ENCODE data around the gene MPL.
"Not testable (repeated sequence)": the region's sequence is repeated elsewhere in the genome, so short reads cannot be mapped to it uniquely, and the experiment has no call there.

Gene MPL

DNA sequence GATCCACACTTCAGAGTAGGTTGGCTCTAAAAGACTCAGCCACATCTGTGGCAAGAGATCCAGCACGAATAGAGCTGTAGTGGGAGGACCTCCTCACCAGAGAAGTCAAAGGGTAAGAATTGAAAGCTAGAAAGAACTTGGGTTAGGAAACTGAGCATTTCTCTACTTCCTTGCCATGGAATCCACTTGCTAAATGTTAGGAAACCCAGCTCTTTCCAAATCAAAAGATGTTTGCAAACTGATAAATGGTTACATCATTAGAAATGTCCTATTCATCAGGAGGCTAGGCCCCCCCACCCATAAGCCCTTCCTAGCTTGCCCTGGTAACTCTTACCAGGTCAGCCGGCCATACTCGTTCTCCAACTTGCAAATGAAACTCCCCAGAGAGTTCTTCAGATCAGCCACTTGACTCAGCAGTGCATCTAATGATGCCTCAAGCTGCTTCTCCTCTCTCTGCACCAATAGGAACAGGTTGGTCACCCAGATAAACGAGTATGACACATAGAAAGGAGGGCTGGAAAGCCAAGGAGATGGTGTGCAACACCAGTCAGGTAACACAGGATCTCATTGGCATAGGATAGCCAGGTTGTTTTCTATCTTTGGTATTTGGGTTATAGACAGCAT is 50.5 kb downstream of the MPL start:
- peaks cover 45% of the 10 kb centered on the region for H3K36me3 ChIP-seq (ENCODE audit: control insufficient read depth, insufficient read depth, low read length)
- no peak for DNase-seq
- no peak overlapping the region for H3K27ac ChIP-seq (ENCODE audit: insufficient read depth, low read length, poor library complexity, severe bottlenecking)
- H3K27me3 ChIP-seq (replicated peaks; ENCODE audit: control insufficient read depth, insufficient read depth, low read length, poor library complexity, severe bottlenecking), result no peaks in the 10 kb centered on the region
- H3K9me3 ChIP-seq (ENCODE audit: control insufficient read depth, low read length), result no peaks in the 10 kb centered on the region
- peaks cover 16% of the 10 kb centered on the region for H3K4me1 ChIP-seq (ENCODE audit: control insufficient read depth, insufficient read depth, low read length, poor library complexity, severe bottlenecking)
- H3K4me3 ChIP-seq (ENCODE audit: insufficient read depth, low read depth, low read length, poor library complexity, severe bottlenecking), result no peak overlapping the region

DNA sequence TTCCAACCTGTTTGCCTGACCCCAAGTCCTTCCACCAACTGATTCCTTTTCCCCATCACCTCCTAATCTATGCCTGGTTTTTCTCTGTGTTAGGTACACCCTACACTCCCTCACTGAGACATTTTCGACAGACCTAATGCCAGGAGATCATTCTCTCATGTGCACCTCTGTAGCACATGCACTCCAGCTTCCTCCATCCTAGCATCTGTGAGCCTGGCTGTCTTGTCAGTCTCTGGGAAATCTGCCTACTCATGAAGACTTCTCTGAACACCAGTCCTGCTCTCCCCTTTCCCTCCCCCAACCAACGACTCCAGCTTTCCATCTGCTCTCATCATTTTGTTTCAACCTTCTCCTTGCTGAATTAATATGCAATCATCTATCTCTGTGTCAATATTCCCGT is 51.0 kb downstream of the MPL start:
- Histone ChIP-seq H3K27me3 (replicated peaks; ENCODE audit: control insufficient read depth, insufficient read depth, low read length, poor library complexity, severe bottlenecking) (no peaks in the 10 kb centered on the region), H3K9me3 (ENCODE audit: control insufficient read depth, low read length) (no peaks in the 10 kb centered on the region), H3K4me1 (ENCODE audit: control insufficient read depth, insufficient read depth, low read length, poor library complexity, severe bottlenecking) (peaks cover 16% of the 10 kb centered on the region), H3K36me3 (ENCODE audit: control insufficient read depth, insufficient read depth, low read length) (peaks cover 39% of the 10 kb centered on the region), H3K4me3 (ENCODE audit: insufficient read depth, low read depth, low read length, poor library complexity, severe bottlenecking) (peak overlapping the region; percentile 93), H3K27ac (ENCODE audit: insufficient read depth, low read length, poor library complexity, severe bottlenecking) (peak overlapping the region; percentile 77)
- DNase-seq, result no peak

DNA sequence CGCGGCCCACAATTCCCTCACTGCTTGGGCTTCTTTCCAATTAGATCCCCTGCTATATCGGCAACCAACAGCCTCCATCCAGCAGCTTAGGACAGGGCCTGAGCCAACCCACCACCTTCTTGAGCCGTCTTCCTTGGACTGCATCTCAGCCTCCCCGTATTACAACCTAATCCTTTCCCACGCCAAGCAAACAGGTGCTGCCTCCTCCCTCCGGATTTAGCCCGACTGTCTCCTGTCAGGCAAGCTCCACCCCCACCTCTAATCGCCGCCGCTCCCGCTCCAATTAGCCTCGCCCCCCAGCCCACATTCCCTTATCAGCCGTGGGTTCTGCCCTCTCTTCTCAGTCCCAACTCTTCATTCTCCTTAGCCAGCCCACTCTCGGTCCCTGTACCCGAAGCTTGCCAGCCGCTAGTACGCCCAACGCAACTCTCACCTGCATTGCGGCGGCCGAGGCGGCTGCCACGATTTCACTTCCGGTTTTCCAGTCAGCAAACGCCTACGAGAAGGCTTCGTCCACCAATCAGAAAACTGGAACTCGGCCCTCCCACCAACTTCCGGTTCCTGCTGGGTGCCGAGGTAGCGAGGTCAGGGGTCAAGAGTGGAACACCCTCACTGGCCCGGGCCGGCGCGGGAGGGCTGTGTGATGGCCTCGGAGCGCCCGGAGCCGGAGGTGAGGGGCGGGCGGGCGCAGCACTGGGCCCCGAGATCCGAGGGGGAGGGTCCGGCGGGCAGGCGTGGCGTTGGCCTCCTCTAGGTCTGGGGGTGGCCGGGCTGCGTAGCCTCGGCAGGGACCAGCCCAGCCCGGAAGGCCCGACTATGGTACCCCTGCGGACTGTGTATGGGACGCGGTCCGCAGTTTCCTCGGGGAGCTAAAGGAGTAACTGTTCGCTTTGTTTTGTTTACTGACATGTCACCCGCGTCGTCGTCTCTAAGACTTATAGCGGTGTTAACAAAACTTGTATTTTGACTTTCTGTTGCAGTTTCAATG is 52.0 kb downstream of the MPL start, which contains the start of the genes MED8 and SZT2:
MED8 (minus strand) TSS at position 475 of the 988 bp plus-strand sequence; CDS start at position 439, 36 bp downstream.
SZT2 (plus strand) TSS at position 574 of the 988 bp plus-strand sequence; CDS start at position 644, 70 bp downstream.
- H3K9me3 ChIP-seq (ENCODE audit: control insufficient read depth, low read length), result no peaks in the 10 kb centered on the region
- peak; percentile 84 to 90 (median 90) for DNase-seq
- peaks cover 29% of the 10 kb centered on the region for H3K36me3 ChIP-seq (ENCODE audit: control insufficient read depth, insufficient read depth, low read length)
- H3K27ac ChIP-seq (ENCODE audit: insufficient read depth, low read length, poor library complexity, severe bottlenecking), result peak within 1 kb of the TSS; percentile 77
- H3K4me3 ChIP-seq (ENCODE audit: insufficient read depth, low read depth, low read length, poor library complexity, severe bottlenecking), result peak within 1 kb of the TSS; percentile 93
- H3K27me3 ChIP-seq (replicated peaks; ENCODE audit: control insufficient read depth, insufficient read depth, low read length, poor library complexity, severe bottlenecking), result no peaks in the 10 kb centered on the region
- peaks cover 16% of the 10 kb centered on the region for H3K4me1 ChIP-seq (ENCODE audit: control insufficient read depth, insufficient read depth, low read length, poor library complexity, severe bottlenecking)

DNA sequence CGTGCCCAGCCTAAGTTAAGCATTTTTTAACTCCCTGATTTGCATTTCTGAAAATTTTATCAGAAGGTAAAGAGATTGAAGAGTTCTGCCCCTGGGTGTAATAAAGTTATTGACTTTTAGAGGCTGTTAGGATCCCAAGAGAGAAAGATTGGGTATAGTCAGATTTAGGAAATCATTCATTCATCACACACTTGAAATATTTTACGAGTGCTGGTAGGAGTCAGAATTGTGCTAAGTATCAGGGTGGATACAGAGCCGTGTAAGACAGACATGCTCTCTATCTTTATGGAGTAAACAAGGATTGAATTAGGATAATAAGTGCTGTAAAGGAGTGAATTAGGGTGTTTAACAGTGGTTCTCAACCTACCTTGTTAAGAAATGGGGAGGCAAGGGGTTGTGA is 55.1 kb downstream of the MPL start:
- Histone ChIP-seq H3K9me3 (ENCODE audit: control insufficient read depth, low read length) (no peaks in the 10 kb centered on the region), H3K4me1 (ENCODE audit: control insufficient read depth, insufficient read depth, low read length, poor library complexity, severe bottlenecking) (peaks cover 16% of the 10 kb centered on the region), H3K27ac (ENCODE audit: insufficient read depth, low read length, poor library complexity, severe bottlenecking) (no peak overlapping the region), H3K36me3 (ENCODE audit: control insufficient read depth, insufficient read depth, low read length) (peaks cover 13% of the 10 kb centered on the region), H3K27me3 (replicated peaks; ENCODE audit: control insufficient read depth, insufficient read depth, low read length, poor library complexity, severe bottlenecking) (no peaks in the 10 kb centered on the region), H3K4me3 (ENCODE audit: insufficient read depth, low read depth, low read length, poor library complexity, severe bottlenecking) (no peak overlapping the region)
- DNase-seq, result no peak

DNA sequence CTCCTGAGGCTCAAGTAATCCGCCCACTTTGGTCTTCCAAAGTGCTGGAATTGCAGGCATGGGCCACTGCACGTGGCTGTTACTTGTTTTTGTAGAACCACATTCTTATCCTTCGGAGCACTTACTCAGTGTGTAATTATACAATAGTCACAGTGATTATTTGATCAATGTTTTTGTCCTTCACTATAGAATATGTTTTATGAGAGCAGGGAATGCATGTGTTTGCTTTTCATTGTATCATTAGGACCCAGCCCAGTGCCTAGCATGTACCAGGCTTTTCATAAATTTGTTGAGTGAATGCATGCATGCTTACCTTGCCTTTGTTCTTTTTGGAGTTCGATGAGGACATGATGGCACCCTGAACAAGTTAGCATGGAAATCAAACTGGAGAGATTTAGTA is 57.9 kb downstream of the MPL start:
- Histone ChIP-seq H3K4me3 (ENCODE audit: insufficient read depth, low read depth, low read length, poor library complexity, severe bottlenecking) (no peak overlapping the region), H3K27ac (ENCODE audit: insufficient read depth, low read length, poor library complexity, severe bottlenecking) (no peak overlapping the region), H3K4me1 (ENCODE audit: control insufficient read depth, insufficient read depth, low read length, poor library complexity, severe bottlenecking) (peaks cover 3% of the 10 kb centered on the region), H3K27me3 (replicated peaks; ENCODE audit: control insufficient read depth, insufficient read depth, low read length, poor library complexity, severe bottlenecking) (no peaks in the 10 kb centered on the region), H3K36me3 (ENCODE audit: control insufficient read depth, insufficient read depth, low read length) (peaks cover 13% of the 10 kb centered on the region), H3K9me3 (ENCODE audit: control insufficient read depth, low read length) (no peaks in the 10 kb centered on the region)
- DNase-seq, result no peak

DNA sequence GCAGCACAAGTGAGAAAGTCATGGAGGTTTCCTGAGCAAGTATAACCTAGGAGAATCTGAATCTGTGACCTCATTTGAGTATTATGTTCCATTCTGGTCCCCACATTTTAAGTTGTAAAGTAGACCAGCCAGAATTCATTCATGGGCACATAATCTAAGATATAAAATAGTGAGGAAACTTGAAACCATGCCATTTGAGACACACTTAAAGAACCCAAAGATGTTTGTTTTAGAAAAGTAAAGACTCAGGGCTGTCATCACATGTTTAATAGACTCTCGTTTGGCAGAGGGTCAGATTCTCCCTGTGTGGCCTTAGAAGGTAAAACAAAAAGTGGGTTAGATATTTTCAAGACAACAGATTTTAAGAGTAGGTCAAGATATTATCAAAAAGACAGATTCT is 58.4 kb downstream of the MPL start:
- H3K4me1 ChIP-seq (ENCODE audit: control insufficient read depth, insufficient read depth, low read length, poor library complexity, severe bottlenecking), result no peaks in the 10 kb centered on the region
- H3K4me3 ChIP-seq (ENCODE audit: insufficient read depth, low read depth, low read length, poor library complexity, severe bottlenecking), result no peak overlapping the region
- no peaks in the 10 kb centered on the region for H3K27me3 ChIP-seq (replicated peaks; ENCODE audit: control insufficient read depth, insufficient read depth, low read length, poor library complexity, severe bottlenecking)
- no peaks in the 10 kb centered on the region for H3K9me3 ChIP-seq (ENCODE audit: control insufficient read depth, low read length)
- H3K36me3 ChIP-seq (ENCODE audit: control insufficient read depth, insufficient read depth, low read length), result peaks cover 13% of the 10 kb centered on the region
- H3K27ac ChIP-seq (ENCODE audit: insufficient read depth, low read length, poor library complexity, severe bottlenecking), result no peak overlapping the region
- no peak for DNase-seq

DNA sequence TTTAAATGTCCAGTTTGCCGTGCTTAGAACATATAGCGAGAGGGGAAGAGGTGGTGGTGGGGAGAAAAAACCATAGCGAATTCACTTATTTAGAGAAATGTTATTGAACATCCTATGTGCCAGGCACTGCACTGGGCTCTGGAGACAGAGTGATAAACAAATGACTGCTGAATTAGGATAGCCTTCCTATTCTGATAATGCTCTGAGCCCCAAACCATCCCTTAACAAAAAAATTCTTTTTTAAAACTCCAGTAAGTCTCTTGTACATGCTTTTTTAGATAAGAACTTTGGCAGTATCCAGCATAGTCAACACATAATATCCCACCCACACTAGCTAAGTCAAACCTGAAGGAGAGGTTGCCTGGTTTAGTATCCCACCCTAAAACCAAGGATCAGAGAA is 60.6 kb downstream of the MPL start:
- peaks cover 18% of the 10 kb centered on the region for H3K36me3 ChIP-seq (ENCODE audit: control insufficient read depth, insufficient read depth, low read length)

DNA sequence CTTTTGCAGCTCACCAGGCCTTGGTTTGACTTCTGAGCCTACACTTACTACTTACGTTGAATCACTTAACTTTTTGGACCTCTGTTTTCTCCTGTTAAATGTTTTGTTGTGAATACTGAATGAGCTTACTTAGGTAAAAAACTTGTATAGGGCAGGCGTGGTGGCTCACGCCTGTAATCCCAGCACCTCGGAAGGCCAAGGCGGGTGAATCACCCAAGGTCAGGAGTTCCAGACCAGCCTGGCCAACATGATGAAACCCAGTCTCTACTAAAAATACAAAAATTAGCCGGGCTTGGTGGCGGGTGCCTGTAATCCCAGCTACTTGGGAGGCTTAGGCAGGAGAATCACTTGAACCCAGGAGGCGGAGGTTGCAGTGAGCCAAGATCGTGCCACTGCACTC is 62.8 kb downstream of the MPL start:
- not testable (repeated sequence) for H3K27me3 ChIP-seq (replicated peaks; ENCODE audit: control insufficient read depth, insufficient read depth, low read length, poor library complexity, severe bottlenecking); DNase-seq; H3K4me1 ChIP-seq (ENCODE audit: control insufficient read depth, insufficient read depth, low read length, poor library complexity, severe bottlenecking); H3K9me3 ChIP-seq (ENCODE audit: control insufficient read depth, low read length); H3K27ac ChIP-seq (ENCODE audit: insufficient read depth, low read length, poor library complexity, severe bottlenecking); H3K4me3 ChIP-seq (ENCODE audit: insufficient read depth, low read depth, low read length, poor library complexity, severe bottlenecking)
- H3K36me3 ChIP-seq (ENCODE audit: control insufficient read depth, insufficient read depth, low read length), result peaks cover 34% of the 10 kb centered on the region

More for the DNA sequence above, 60.6 kb downstream of the MPL start:
- H3K4me1 ChIP-seq (ENCODE audit: control insufficient read depth, insufficient read depth, low read length, poor library complexity, severe bottlenecking), result no peaks in the 10 kb centered on the region
- no peak for DNase-seq
- H3K9me3 ChIP-seq (ENCODE audit: control insufficient read depth, low read length), result no peaks in the 10 kb centered on the region
- H3K4me3 ChIP-seq (ENCODE audit: insufficient read depth, low read depth, low read length, poor library complexity, severe bottlenecking), result no peak overlapping the region
- H3K27ac ChIP-seq (ENCODE audit: insufficient read depth, low read length, poor library complexity, severe bottlenecking), result no peak overlapping the region
- no peaks in the 10 kb centered on the region for H3K27me3 ChIP-seq (replicated peaks; ENCODE audit: control insufficient read depth, insufficient read depth, low read length, poor library complexity, severe bottlenecking)

DNA sequence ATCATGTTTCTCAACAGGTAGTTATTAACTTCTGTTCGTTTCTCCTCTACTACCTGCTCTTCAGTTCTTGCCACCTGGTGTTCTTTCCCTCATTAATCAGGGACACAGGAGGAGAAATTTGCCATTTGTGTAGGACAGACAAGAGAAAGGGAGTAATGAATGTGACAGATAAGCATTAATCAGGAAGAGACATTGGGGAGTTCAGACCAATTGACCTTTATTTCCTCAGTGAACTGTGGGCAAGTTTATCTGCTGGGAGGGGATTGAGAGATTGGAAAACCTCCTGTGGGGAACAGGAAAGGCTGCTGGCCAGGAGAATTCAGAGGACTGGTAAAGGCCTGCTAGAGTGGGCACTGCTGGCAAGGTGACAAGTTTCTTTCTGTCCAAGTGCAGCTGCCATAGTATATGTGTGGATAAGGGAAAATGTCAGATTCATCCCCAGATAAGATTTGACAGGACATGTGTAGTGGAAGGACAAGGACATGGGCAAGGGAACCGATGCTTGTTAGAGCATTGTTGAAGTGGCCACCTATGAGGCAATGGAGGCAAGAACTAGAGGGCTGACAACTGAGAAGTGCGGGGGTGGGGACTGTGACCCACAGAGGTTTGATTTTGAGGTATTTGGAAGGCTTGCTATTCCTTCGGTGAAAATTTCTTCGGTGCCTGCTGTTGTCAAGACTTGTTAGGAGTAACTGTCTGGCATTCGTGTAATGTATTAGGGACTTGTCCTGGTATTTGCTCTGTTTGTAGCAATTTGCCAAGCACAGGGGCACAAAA is 64.7 kb downstream of the MPL start:
- Histone ChIP-seq H3K27ac (ENCODE audit: insufficient read depth, low read length, poor library complexity, severe bottlenecking) (no peak overlapping the region), H3K4me3 (ENCODE audit: insufficient read depth, low read depth, low read length, poor library complexity, severe bottlenecking) (no peak overlapping the region), H3K27me3 (replicated peaks; ENCODE audit: control insufficient read depth, insufficient read depth, low read length, poor library complexity, severe bottlenecking) (no peaks in the 10 kb centered on the region), H3K9me3 (ENCODE audit: control insufficient read depth, low read length) (no peaks in the 10 kb centered on the region), H3K36me3 (ENCODE audit: control insufficient read depth, insufficient read depth, low read length) (peaks cover 33% of the 10 kb centered on the region), H3K4me1 (ENCODE audit: control insufficient read depth, insufficient read depth, low read length, poor library complexity, severe bottlenecking) (no peaks in the 10 kb centered on the region)
- no peak for DNase-seq
